Mammary epithelial cell (primary cell): ENCODE measurements around the gene TP53BP1.

Experiments used
- EZH2 ChIP-seq: IDR thresholded peaks from 2 replicates; pipeline ENCODE4 v1.6.1; 2012; ENCODE audit warnings: low read length, inconsistent platforms, borderline replicate concordance
- TF ChIP-seq, protein P1 (sequence below), 2 donors: IDR thresholded peaks in 1 of 2; conservative IDR thresholded peaks in 1 of 2; 2 replicates each; pipeline ENCODE4 v1.5.1; 2011 to 2012; ENCODE audit warnings: inconsistent platforms in 2 of 2, low read length in 2 of 2, mild to moderate bottlenecking in 2 of 2, control low read depth in 1 of 2, low read depth in 1 of 2; ENCODE audit not compliant: insufficient read depth in 1 of 2; ENCODE audit errors: extremely low read depth in 1 of 2

- TF ChIP-seq, protein P1, sequence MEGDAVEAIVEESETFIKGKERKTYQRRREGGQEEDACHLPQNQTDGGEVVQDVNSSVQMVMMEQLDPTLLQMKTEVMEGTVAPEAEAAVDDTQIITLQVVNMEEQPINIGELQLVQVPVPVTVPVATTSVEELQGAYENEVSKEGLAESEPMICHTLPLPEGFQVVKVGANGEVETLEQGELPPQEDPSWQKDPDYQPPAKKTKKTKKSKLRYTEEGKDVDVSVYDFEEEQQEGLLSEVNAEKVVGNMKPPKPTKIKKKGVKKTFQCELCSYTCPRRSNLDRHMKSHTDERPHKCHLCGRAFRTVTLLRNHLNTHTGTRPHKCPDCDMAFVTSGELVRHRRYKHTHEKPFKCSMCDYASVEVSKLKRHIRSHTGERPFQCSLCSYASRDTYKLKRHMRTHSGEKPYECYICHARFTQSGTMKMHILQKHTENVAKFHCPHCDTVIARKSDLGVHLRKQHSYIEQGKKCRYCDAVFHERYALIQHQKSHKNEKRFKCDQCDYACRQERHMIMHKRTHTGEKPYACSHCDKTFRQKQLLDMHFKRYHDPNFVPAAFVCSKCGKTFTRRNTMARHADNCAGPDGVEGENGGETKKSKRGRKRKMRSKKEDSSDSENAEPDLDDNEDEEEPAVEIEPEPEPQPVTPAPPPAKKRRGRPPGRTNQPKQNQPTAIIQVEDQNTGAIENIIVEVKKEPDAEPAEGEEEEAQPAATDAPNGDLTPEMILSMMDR (conservative IDR thresholded peaks at IDR 0.05 in 1 of 2, IDR thresholded peaks at IDR 0.05 in 1 of 2; ENCODE audit: extremely low read depth in 1 of 2, insufficient read depth in 1 of 2, low read depth in 1 of 2, low read length in 2 of 2) = no peak
- no peak for TF ChIP-seq EZH2
Observed at GRCh38 chr15:43521419-43521818, 28.5 kb upstream of the TP53BP1 start.
